ENCODE results near the gene VSTM2B. TPM values are rescaled to one million over a fixed set of nuclear protein-coding genes. Genes with fewer than 3 reads are reported as not detected.

Gene VSTM2B
- total RNA-seq, 1 experiment from 2014 or later, result not detected

- Histone ChIP-seq H3K4me3 (no peak overlapping the region), H3K9me3 (ENCODE audit: insufficient read depth, low read depth) (no peaks in the 10 kb centered on the region), H3K4me1 (replicated peaks; ENCODE audit: insufficient read depth) (no peaks in the 10 kb centered on the region), H3K27ac (no peak overlapping the region), H4K20me1 (ENCODE audit: insufficient read depth) (no peaks in the 10 kb centered on the region), H3K9me2 (ENCODE audit: insufficient read depth) (no peaks in the 10 kb centered on the region), H2AFZ (no peak overlapping the region), H3K36me3 (ENCODE audit: low read depth) (no peaks in the 10 kb centered on the region), H3K27me3 (ENCODE audit: insufficient read depth, low read depth) (peaks cover 89% of the 10 kb centered on the region), H3F3A (ENCODE audit: insufficient read depth, low read depth) (no peaks in the 10 kb centered on the region), H3K4me2 (no peak overlapping the region), H3K79me2 (ENCODE audit: low read depth) (no peaks in the 10 kb centered on the region)
- no peak for DNase-seq
- BruUV-seq (replicated peaks), result no TSS peak
- TF ChIP-seq EZH2 (IDR thresholded peaks at IDR 0.05; ENCODE audit: low read depth) (no peak), CTCF (conservative IDR thresholded peaks at IDR 0.05) (no peak)
- CTCF ChIA-PET, result no interaction called here
- POLR2A ChIA-PET (ENCODE audit: unreplicated experiment), result no interaction called here
- intact Hi-C loops (cut with micrococcal nuclease; ENCODE audit: unreplicated experiment), result no loop called here
These were observed 9.5 kb downstream of the VSTM2B start for GRCh38 chr19:29535214-29535831.

GRCh38 chr19:29535984-29536508 lies 10.3 kb downstream of the VSTM2B start:
- H3K4me1 ChIP-seq (replicated peaks; ENCODE audit: insufficient read depth), result no peaks in the 10 kb centered on the region
- peaks cover 89% of the 10 kb centered on the region for H3K27me3 ChIP-seq (ENCODE audit: insufficient read depth, low read depth)
- H3K4me3 ChIP-seq, result no peak overlapping the region
- no peaks in the 10 kb centered on the region for H3K79me2 ChIP-seq (ENCODE audit: low read depth)
- POLR2A ChIA-PET (ENCODE audit: unreplicated experiment), result no interaction called here
- no peaks in the 10 kb centered on the region for H3K36me3 ChIP-seq (ENCODE audit: low read depth)
- no peaks in the 10 kb centered on the region for H3F3A ChIP-seq (ENCODE audit: insufficient read depth, low read depth)
- no peaks in the 10 kb centered on the region for H3K9me2 ChIP-seq (ENCODE audit: insufficient read depth)
- no peaks in the 10 kb centered on the region for H4K20me1 ChIP-seq (ENCODE audit: insufficient read depth)
- no peak overlapping the region for H2AFZ ChIP-seq
- no peak overlapping the region for H3K27ac ChIP-seq
- TF ChIP-seq CTCF (conservative IDR thresholded peaks at IDR 0.05) (no peak), EZH2 (IDR thresholded peaks at IDR 0.05; ENCODE audit: low read depth) (no peak)
- no peak overlapping the region for H3K4me2 ChIP-seq
- BruUV-seq (replicated peaks), result no TSS peak
- no peaks in the 10 kb centered on the region for H3K9me3 ChIP-seq (ENCODE audit: insufficient read depth, low read depth)
- DNase-seq, result no peak
- CTCF ChIA-PET, result no interaction called here
- intact Hi-C loops (cut with micrococcal nuclease; ENCODE audit: unreplicated experiment), result no loop called here

- TF ChIP-seq EZH2 (IDR thresholded peaks at IDR 0.05; ENCODE audit: low read depth) (no peak), CTCF (conservative IDR thresholded peaks at IDR 0.05) (no peak)
- no peaks in the 10 kb centered on the region for H3F3A ChIP-seq (ENCODE audit: insufficient read depth, low read depth)
- H3K79me2 ChIP-seq (ENCODE audit: low read depth), result no peaks in the 10 kb centered on the region
- H3K36me3 ChIP-seq (ENCODE audit: low read depth), result no peaks in the 10 kb centered on the region
- ChIA-PET POLR2A (ENCODE audit: unreplicated experiment) (no interaction called here), CTCF (no interaction called here)
- no peak overlapping the region for H3K4me2 ChIP-seq
- H3K27me3 ChIP-seq (ENCODE audit: insufficient read depth, low read depth), result peaks cover 78% of the 10 kb centered on the region
- no peak overlapping the region for H3K27ac ChIP-seq
- no peaks in the 10 kb centered on the region for H3K4me1 ChIP-seq (replicated peaks; ENCODE audit: insufficient read depth)
- DNase-seq, result no peak
- no peak overlapping the region for H2AFZ ChIP-seq
- H3K9me3 ChIP-seq (ENCODE audit: insufficient read depth, low read depth), result no peaks in the 10 kb centered on the region
- intact Hi-C loops (cut with micrococcal nuclease; ENCODE audit: unreplicated experiment), result no loop called here
- H3K4me3 ChIP-seq, result no peak overlapping the region
- BruUV-seq (replicated peaks), result no TSS peak
- no peaks in the 10 kb centered on the region for H3K9me2 ChIP-seq (ENCODE audit: insufficient read depth)
- no peaks in the 10 kb centered on the region for H4K20me1 ChIP-seq (ENCODE audit: insufficient read depth)
These were observed 11.4 kb downstream of the VSTM2B start for GRCh38 chr19:29537181-29537580.
